HEK293 (cell line): Measurements from ENCODE around the gene ARHGAP28.

Source experiments
- CTCF ChIA-PET: fragments of 350-600 bp; formaldehyde crosslinking; extraction: SDS; loops from one replicate; lab custom pipeline; 2021; ENCODE audit warnings: antibody characterized with exemption; lab: Yijun Ruan, JAX
- POLR2A ChIA-PET: fragments of 300-600 bp; formaldehyde crosslinking; extraction: SDS; loops from one replicate; lab custom pipeline; 2020; ENCODE audit warnings: antibody characterized with exemption, inconsistent platforms; lab: Yijun Ruan, JAX
- H3K27ac ChIP-seq: fragments of 200-500 bp; sonication (Bioruptor generic); 2 replicates; pipeline ENCODE4 v1.5.1; 2014; ENCODE audit warnings: low read depth, low read length, control low read depth, inconsistent platforms; ENCODE audit errors: extremely low read depth
- H3K36me3 ChIP-seq, 2 experiments: fragments of 200-500 bp in 1 of 2; sonication (Bioruptor generic) in 1 of 2; 1 replicate in 1 of 2; 2 replicates in 1 of 2; pipeline ENCODE4 v1.5.1; 2014 to 2017; ENCODE audit warnings: inconsistent platforms in 2 of 2, low read length in 2 of 2; ENCODE audit not compliant: control insufficient read depth in 2 of 2, insufficient read depth in 1 of 2
- H3K4me1 ChIP-seq: fragments of 200-500 bp; sonication (Bioruptor generic); 2 replicates; pipeline ENCODE4 v1.5.1; 2014; ENCODE audit warnings: mild to moderate bottlenecking, low read length, inconsistent platforms; ENCODE audit not compliant: control insufficient read depth, insufficient read depth
- H3K4me3 ChIP-seq: 2 replicates; pipeline ENCODE4 v1.5.1; 2011; ENCODE audit warnings: low read depth, mild to moderate bottlenecking, control low read depth, low read length, moderate library complexity
- H3K9me3 ChIP-seq: fragments of 200-500 bp; sonication (Bioruptor generic); 2 replicates; pipeline ENCODE4 v1.5.1; 2014; ENCODE audit warnings: low read depth, low read length, inconsistent platforms; ENCODE audit not compliant: control insufficient read depth, insufficient read depth
- HOXD13 ChIP-seq: sonication (generic); formaldehyde crosslinking; IDR thresholded peaks from 2 replicates; pipeline ENCODE4 v1.8.0; 2022; ENCODE audit warnings: missing genetic modification reagents, borderline replicate concordance
- MEIS1 ChIP-seq: sonication (generic); formaldehyde crosslinking; IDR thresholded peaks from 2 replicates; pipeline ENCODE4 v1.8.1; 2022; ENCODE audit warnings: missing genetic modification reagents, mild to moderate bottlenecking, borderline replicate concordance
- RBAK ChIP-seq: fragments of 450-650 bp; formaldehyde crosslinking; IDR thresholded peaks from 2 replicates; pipeline ENCODE4 v1.5.1; 2016; ENCODE audit warnings: missing biosample characterization, missing genetic modification characterization
- ZNF133 ChIP-seq: fragments of 450-650 bp; formaldehyde crosslinking; IDR thresholded peaks from 2 replicates; pipeline ENCODE4 v1.5.1; 2016; ENCODE audit warnings: missing biosample characterization, missing genetic modification characterization
- ZNF148 ChIP-seq: fragments of 450-650 bp; formaldehyde crosslinking; IDR thresholded peaks from 2 replicates; pipeline ENCODE4 v1.5.0; 2017; ENCODE audit warnings: missing biosample characterization, missing genetic modification characterization, borderline replicate concordance
- ZNF157 ChIP-seq: fragments of 450-650 bp; formaldehyde crosslinking; IDR thresholded peaks from 2 replicates; pipeline ENCODE4 v1.5.1; 2016; ENCODE audit warnings: missing biosample characterization, missing genetic modification characterization
- ZNF214 ChIP-seq: fragments of 450-650 bp; formaldehyde crosslinking; IDR thresholded peaks from 2 replicates; pipeline ENCODE4 v1.5.1; 2017; ENCODE audit warnings: missing biosample characterization, mild to moderate bottlenecking, missing genetic modification characterization, borderline replicate concordance
- ZNF248 ChIP-seq: fragments of 450-650 bp; formaldehyde crosslinking; IDR thresholded peaks from 2 replicates; pipeline ENCODE4 v1.5.1; 2017; ENCODE audit warnings: missing biosample characterization, missing genetic modification characterization
- ZNF394 ChIP-seq: fragments of 450-650 bp; formaldehyde crosslinking; IDR thresholded peaks from 2 replicates; pipeline ENCODE4 v1.5.1; 2016; ENCODE audit warnings: missing biosample characterization, missing genetic modification characterization, mild to moderate bottlenecking, moderate library complexity, borderline replicate concordance
- ZNF423 ChIP-seq: fragments of 450-650 bp; formaldehyde crosslinking; IDR thresholded peaks from 2 replicates; pipeline ENCODE4 v1.5.1; 2016; ENCODE audit warnings: missing biosample characterization, missing genetic modification characterization
- ZNF48 ChIP-seq: fragments of 450-650 bp; formaldehyde crosslinking; IDR thresholded peaks from 2 replicates; pipeline ENCODE4 v1.5.1; 2016; ENCODE audit warnings: missing biosample characterization, missing genetic modification characterization
- ZNF514 ChIP-seq: fragments of 450-650 bp; formaldehyde crosslinking; IDR thresholded peaks from 2 replicates; pipeline ENCODE4 v1.5.1; 2016; ENCODE audit warnings: missing biosample characterization, missing genetic modification characterization
- ZNF521 ChIP-seq: fragments of 450-650 bp; formaldehyde crosslinking; IDR thresholded peaks from 2 replicates; pipeline ENCODE4 v1.5.1; 2017; ENCODE audit warnings: missing biosample characterization, mild to moderate bottlenecking, missing genetic modification characterization
- ZNF530 ChIP-seq: fragments of 450-650 bp; formaldehyde crosslinking; IDR thresholded peaks from 2 replicates; pipeline ENCODE4 v1.5.1; 2016; ENCODE audit warnings: low read depth, missing biosample characterization, missing genetic modification characterization
- ZNF600 ChIP-seq: fragments of 450-650 bp; formaldehyde crosslinking; IDR thresholded peaks from 2 replicates; pipeline ENCODE4 v1.5.1; 2016; ENCODE audit warnings: missing biosample characterization, missing genetic modification characterization
- ZNF624 ChIP-seq: fragments of 450-650 bp; formaldehyde crosslinking; IDR thresholded peaks from 2 replicates; pipeline ENCODE4 v1.5.1; 2017; ENCODE audit warnings: missing biosample characterization, missing genetic modification characterization
- ZNF654 ChIP-seq: fragments of 450-650 bp; formaldehyde crosslinking; IDR thresholded peaks from 2 replicates; pipeline ENCODE4 v1.5.1; 2016; ENCODE audit warnings: low read depth, missing biosample characterization, missing genetic modification characterization
- ZNF777 ChIP-seq: fragments of 450-650 bp; formaldehyde crosslinking; IDR thresholded peaks from 2 replicates; pipeline ENCODE4 v1.5.1; 2017; ENCODE audit warnings: missing biosample characterization, missing genetic modification characterization, borderline replicate concordance
- TF ChIP-seq, protein P1 (sequence below): fragments of 450-650 bp; formaldehyde crosslinking; IDR thresholded peaks from 2 replicates; pipeline ENCODE4 v1.5.1; 2016; ENCODE audit warnings: missing biosample characterization, missing genetic modification characterization
- TF ChIP-seq, protein P2 (sequence below): fragments of 450-650 bp; formaldehyde crosslinking; IDR thresholded peaks from 2 replicates; pipeline ENCODE4 v1.5.1; 2016; ENCODE audit warnings: missing biosample characterization, missing genetic modification characterization
- TF ChIP-seq, protein P3 (sequence below): fragments of 450-650 bp; formaldehyde crosslinking; IDR thresholded peaks from 2 replicates; pipeline ENCODE4 v1.5.1; 2016; ENCODE audit warnings: missing biosample characterization, missing genetic modification characterization, borderline replicate concordance

The ARHGAP28 gene

GRCh38 chr18:6886797-6887330, 157.3 kb downstream of the ARHGAP28 start (continued):
- TF ChIP-seq, protein P1, sequence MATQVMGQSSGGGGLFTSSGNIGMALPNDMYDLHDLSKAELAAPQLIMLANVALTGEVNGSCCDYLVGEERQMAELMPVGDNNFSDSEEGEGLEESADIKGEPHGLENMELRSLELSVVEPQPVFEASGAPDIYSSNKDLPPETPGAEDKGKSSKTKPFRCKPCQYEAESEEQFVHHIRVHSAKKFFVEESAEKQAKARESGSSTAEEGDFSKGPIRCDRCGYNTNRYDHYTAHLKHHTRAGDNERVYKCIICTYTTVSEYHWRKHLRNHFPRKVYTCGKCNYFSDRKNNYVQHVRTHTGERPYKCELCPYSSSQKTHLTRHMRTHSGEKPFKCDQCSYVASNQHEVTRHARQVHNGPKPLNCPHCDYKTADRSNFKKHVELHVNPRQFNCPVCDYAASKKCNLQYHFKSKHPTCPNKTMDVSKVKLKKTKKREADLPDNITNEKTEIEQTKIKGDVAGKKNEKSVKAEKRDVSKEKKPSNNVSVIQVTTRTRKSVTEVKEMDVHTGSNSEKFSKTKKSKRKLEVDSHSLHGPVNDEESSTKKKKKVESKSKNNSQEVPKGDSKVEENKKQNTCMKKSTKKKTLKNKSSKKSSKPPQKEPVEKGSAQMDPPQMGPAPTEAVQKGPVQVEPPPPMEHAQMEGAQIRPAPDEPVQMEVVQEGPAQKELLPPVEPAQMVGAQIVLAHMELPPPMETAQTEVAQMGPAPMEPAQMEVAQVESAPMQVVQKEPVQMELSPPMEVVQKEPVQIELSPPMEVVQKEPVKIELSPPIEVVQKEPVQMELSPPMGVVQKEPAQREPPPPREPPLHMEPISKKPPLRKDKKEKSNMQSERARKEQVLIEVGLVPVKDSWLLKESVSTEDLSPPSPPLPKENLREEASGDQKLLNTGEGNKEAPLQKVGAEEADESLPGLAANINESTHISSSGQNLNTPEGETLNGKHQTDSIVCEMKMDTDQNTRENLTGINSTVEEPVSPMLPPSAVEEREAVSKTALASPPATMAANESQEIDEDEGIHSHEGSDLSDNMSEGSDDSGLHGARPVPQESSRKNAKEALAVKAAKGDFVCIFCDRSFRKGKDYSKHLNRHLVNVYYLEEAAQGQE (tag by site-specific recombination): no peak
- TF ChIP-seq ZNF157 (tag by site-specific recombination) (no peak), ZNF777 (tag by site-specific recombination) (no peak), RBAK (tag by site-specific recombination) (no peak), ZNF423 (tag by site-specific recombination) (no peak), ZNF148 (tag by site-specific recombination) (no peak)

DNA sequence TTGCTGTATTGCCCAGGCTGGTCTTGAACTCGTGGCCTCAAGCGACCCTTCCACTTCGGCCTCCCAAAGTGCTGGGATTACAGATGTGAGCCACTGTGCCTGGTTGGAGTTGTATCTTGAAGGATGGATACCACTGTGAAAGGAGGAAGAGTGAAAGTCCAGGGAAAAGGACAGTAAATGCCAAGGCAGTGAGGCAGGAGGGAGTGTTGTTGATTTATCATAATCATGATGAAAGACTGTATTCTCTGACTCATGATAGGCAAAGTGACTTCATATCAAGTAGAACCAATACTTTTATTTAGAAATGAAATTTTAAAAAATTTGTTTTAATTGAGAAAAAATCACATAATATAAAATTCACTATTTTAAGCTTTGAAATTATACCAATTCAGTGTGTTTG, 162.3 kb downstream of the ARHGAP28 start:
- no peaks in the 10 kb centered on the region for H3K4me1 ChIP-seq
- H3K27ac ChIP-seq: no peak overlapping the region
- ChIA-PET CTCF (interaction anchor here (1.0 to 1.2 kb wide), 2 partner anchors 146 to 349 kb away, joined by 3 read pairs; no protein-coding TSS in a partner anchor), POLR2A (no interaction called here)
- TF ChIP-seq ZNF654 (tag by site-specific recombination): no peak
- TF ChIP-seq ZNF133 (tag by site-specific recombination): no peak
- no peak for TF ChIP-seq ZNF521 (tag by site-specific recombination)
- H3K36me3 ChIP-seq: peaks cover 0 to 5% of the 10 kb centered on the region in 2 experiments; a peak in 1 of 3 replicates
- H3K9me3 ChIP-seq: no peaks in the 10 kb centered on the region
- no peak overlapping the region for H3K4me3 ChIP-seq

GRCh38 chr18:6901286-6901926, 171.9 kb downstream of the ARHGAP28 start:
- no peak overlapping the region for H3K4me3 ChIP-seq
- ChIA-PET POLR2A (no interaction called here), CTCF (interaction anchor here (0.6 kb wide), 1 partner anchor 276 kb away, joined by 3 read pairs; no protein-coding TSS in a partner anchor)

More at GRCh38 chr18:6901286-6901926, 171.9 kb downstream of the ARHGAP28 start:
- Histone ChIP-seq H3K9me3 (no peaks in the 10 kb centered on the region), H3K36me3 (no peaks in the 10 kb centered on the region), H3K27ac (no peak overlapping the region), H3K4me1 (no peaks in the 10 kb centered on the region)
- TF ChIP-seq HOXD13 (no peak), ZNF600 (no peak), ZNF394 (tag by site-specific recombination) (no peak), ZNF48 (tag by site-specific recombination) (no peak), ZNF530 (tag by site-specific recombination) (no peak), ZNF624 (tag by site-specific recombination) (no peak), MEIS1 (no peak), ZNF777 (tag by site-specific recombination) (no peak), ZNF214 (tag by site-specific recombination) (no peak), ZNF248 (tag by site-specific recombination) (no peak), ZNF514 (no peak)
- TF ChIP-seq, protein P2, sequence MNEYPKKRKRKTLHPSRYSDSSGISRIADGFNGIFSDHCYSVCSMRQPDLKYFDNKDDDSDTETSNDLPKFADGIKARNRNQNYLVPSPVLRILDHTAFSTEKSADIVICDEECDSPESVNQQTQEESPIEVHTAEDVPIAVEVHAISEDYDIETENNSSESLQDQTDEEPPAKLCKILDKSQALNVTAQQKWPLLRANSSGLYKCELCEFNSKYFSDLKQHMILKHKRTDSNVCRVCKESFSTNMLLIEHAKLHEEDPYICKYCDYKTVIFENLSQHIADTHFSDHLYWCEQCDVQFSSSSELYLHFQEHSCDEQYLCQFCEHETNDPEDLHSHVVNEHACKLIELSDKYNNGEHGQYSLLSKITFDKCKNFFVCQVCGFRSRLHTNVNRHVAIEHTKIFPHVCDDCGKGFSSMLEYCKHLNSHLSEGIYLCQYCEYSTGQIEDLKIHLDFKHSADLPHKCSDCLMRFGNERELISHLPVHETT (tag by site-specific recombination): no peak
- TF ChIP-seq, protein P3, sequence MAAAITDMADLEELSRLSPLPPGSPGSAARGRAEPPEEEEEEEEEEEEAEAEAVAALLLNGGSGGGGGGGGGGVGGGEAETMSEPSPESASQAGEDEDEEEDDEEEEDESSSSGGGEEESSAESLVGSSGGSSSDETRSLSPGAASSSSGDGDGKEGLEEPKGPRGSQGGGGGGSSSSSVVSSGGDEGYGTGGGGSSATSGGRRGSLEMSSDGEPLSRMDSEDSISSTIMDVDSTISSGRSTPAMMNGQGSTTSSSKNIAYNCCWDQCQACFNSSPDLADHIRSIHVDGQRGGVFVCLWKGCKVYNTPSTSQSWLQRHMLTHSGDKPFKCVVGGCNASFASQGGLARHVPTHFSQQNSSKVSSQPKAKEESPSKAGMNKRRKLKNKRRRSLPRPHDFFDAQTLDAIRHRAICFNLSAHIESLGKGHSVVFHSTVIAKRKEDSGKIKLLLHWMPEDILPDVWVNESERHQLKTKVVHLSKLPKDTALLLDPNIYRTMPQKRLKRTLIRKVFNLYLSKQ (tag by site-specific recombination): no peak
